ENCODE measurements around the gene MAP2K5.

Gene MAP2K5

GRCh38 chr15:67521783-67522568, 20.5 kb upstream of the MAP2K5 start:
- H3K36me3 ChIP-seq (ENCODE audit: control insufficient read depth, insufficient read depth, low read length): no peaks in the 10 kb centered on the region
- H3K27ac ChIP-seq (ENCODE audit: low read length): no peak overlapping the region
- no peaks in the 10 kb centered on the region; the same call in 1 of the 2 replicates for H3K4me1 ChIP-seq (ENCODE audit: control insufficient read depth, insufficient read depth, low read length)
- no peaks in the 10 kb centered on the region; the same call in 1 of the 2 replicates for H3K27me3 ChIP-seq (ENCODE audit: control insufficient read depth, insufficient read depth, low read length)
- H3K9me3 ChIP-seq (ENCODE audit: control insufficient read depth, insufficient read depth, low read length): no peaks in the 10 kb centered on the region
- WGBS (ENCODE audit: insufficient coverage, insufficient read length): no CpG with 5 or more reads among the region's 23 CpGs
- no peak for DNase-seq (ENCODE audit: low read depth, low spot score)
- H3K4me3 ChIP-seq (ENCODE audit: low read length): peak overlapping the region; percentile 69

- Histone ChIP-seq H3K27ac (ENCODE audit: low read length) (no peak overlapping the region), H3K27me3 (ENCODE audit: control insufficient read depth, insufficient read depth, low read length) (no peaks in the 10 kb centered on the region; the same call in 1 of the 2 replicates), H3K4me1 (ENCODE audit: control insufficient read depth, insufficient read depth, low read length) (no peaks in the 10 kb centered on the region; the same call in 1 of the 2 replicates), H3K36me3 (ENCODE audit: control insufficient read depth, insufficient read depth, low read length) (no peaks in the 10 kb centered on the region), H3K4me3 (ENCODE audit: low read length) (no peak overlapping the region), H3K9me3 (ENCODE audit: control insufficient read depth, insufficient read depth, low read length) (no peaks in the 10 kb centered on the region)
- no peak for DNase-seq (ENCODE audit: low read depth, low spot score)
- WGBS (ENCODE audit: insufficient coverage, insufficient read length): no CpG with 5 or more reads among the region's 1 CpG
These were observed 19.2 kb upstream of the MAP2K5 start for GRCh38 chr15:67523330-67523729.

GRCh38 chr15:67524235-67524634, 18.3 kb upstream of the MAP2K5 start:
- H3K9me3 ChIP-seq (ENCODE audit: control insufficient read depth, insufficient read depth, low read length): no peaks in the 10 kb centered on the region
- H3K27ac ChIP-seq (ENCODE audit: low read length): no peak overlapping the region
- H3K27me3 ChIP-seq (ENCODE audit: control insufficient read depth, insufficient read depth, low read length): no peaks in the 10 kb centered on the region; the same call in 1 of the 2 replicates
- H3K4me1 ChIP-seq (ENCODE audit: control insufficient read depth, insufficient read depth, low read length): no peaks in the 10 kb centered on the region; the same call in 1 of the 2 replicates
- H3K36me3 ChIP-seq (ENCODE audit: control insufficient read depth, insufficient read depth, low read length): no peaks in the 10 kb centered on the region
- no peak overlapping the region for H3K4me3 ChIP-seq (ENCODE audit: low read length)
- DNase-seq (ENCODE audit: low read depth, low spot score): no peak

- no CpG with 5 or more reads among the region's 3 CpGs for WGBS (ENCODE audit: insufficient coverage, insufficient read length)
- Histone ChIP-seq H3K27ac (ENCODE audit: low read length) (no peak overlapping the region), H3K4me1 (ENCODE audit: control insufficient read depth, insufficient read depth, low read length) (no peaks in the 10 kb centered on the region), H3K27me3 (ENCODE audit: control insufficient read depth, insufficient read depth, low read length) (no peaks in the 10 kb centered on the region), H3K9me3 (ENCODE audit: control insufficient read depth, insufficient read depth, low read length) (no peaks in the 10 kb centered on the region), H3K36me3 (ENCODE audit: control insufficient read depth, insufficient read depth, low read length) (no peaks in the 10 kb centered on the region), H3K4me3 (ENCODE audit: low read length) (no peak overlapping the region)
- DNase-seq (ENCODE audit: low read depth, low spot score): no peak
These were observed 14.0 kb upstream of the MAP2K5 start for GRCh38 chr15:67528513-67528912.

- no peaks in the 10 kb centered on the region for H3K27me3 ChIP-seq (ENCODE audit: control insufficient read depth, insufficient read depth, low read length)
- no peak for DNase-seq (ENCODE audit: low read depth, low spot score)
- no peaks in the 10 kb centered on the region for H3K4me1 ChIP-seq (ENCODE audit: control insufficient read depth, insufficient read depth, low read length)
- H3K9me3 ChIP-seq (ENCODE audit: control insufficient read depth, insufficient read depth, low read length): no peaks in the 10 kb centered on the region
- no peaks in the 10 kb centered on the region for H3K36me3 ChIP-seq (ENCODE audit: control insufficient read depth, insufficient read depth, low read length)
- H3K4me3 ChIP-seq (ENCODE audit: low read length): no peak overlapping the region
- no peak overlapping the region for H3K27ac ChIP-seq (ENCODE audit: low read length)
- no CpG with 5 or more reads among the region's 3 CpGs for WGBS (ENCODE audit: insufficient coverage, insufficient read length)
These were observed 11.1 kb upstream of the MAP2K5 start for GRCh38 chr15:67531379-67531914.

GRCh38 chr15:67533873-67534272, 8.6 kb upstream of the MAP2K5 start:
- H3K4me3 ChIP-seq (ENCODE audit: low read length): no peak overlapping the region
- WGBS (ENCODE audit: insufficient coverage, insufficient read length): no CpG with 5 or more reads among the region's 1 CpG
- H3K27ac ChIP-seq (ENCODE audit: low read length): no peak overlapping the region
- DNase-seq (ENCODE audit: low read depth, low spot score): no peak
- no peaks in the 10 kb centered on the region for H3K4me1 ChIP-seq (ENCODE audit: control insufficient read depth, insufficient read depth, low read length)
- H3K27me3 ChIP-seq (ENCODE audit: control insufficient read depth, insufficient read depth, low read length): no peaks in the 10 kb centered on the region
- H3K9me3 ChIP-seq (ENCODE audit: control insufficient read depth, insufficient read depth, low read length): no peaks in the 10 kb centered on the region
- no peaks in the 10 kb centered on the region for H3K36me3 ChIP-seq (ENCODE audit: control insufficient read depth, insufficient read depth, low read length)

GRCh38 chr15:67534360-67534759, 8.1 kb upstream of the MAP2K5 start:
- Histone ChIP-seq H3K27me3 (ENCODE audit: control insufficient read depth, insufficient read depth, low read length) (no peaks in the 10 kb centered on the region), H3K36me3 (ENCODE audit: control insufficient read depth, insufficient read depth, low read length) (no peaks in the 10 kb centered on the region), H3K4me1 (ENCODE audit: control insufficient read depth, insufficient read depth, low read length) (no peaks in the 10 kb centered on the region), H3K4me3 (ENCODE audit: low read length) (no peak overlapping the region), H3K9me3 (ENCODE audit: control insufficient read depth, insufficient read depth, low read length) (no peaks in the 10 kb centered on the region), H3K27ac (ENCODE audit: low read length) (no peak overlapping the region)
- no peak for DNase-seq (ENCODE audit: low read depth, low spot score)
- WGBS (ENCODE audit: insufficient coverage, insufficient read length): no CpG with 5 or more reads among the region's 1 CpG

GRCh38 chr15:67537771-67538170, 4.7 kb upstream of the MAP2K5 start:
- Histone ChIP-seq H3K27me3 (ENCODE audit: control insufficient read depth, insufficient read depth, low read length) (no peaks in the 10 kb centered on the region), H3K4me1 (ENCODE audit: control insufficient read depth, insufficient read depth, low read length) (no peaks in the 10 kb centered on the region), H3K4me3 (ENCODE audit: low read length) (no peak overlapping the region), H3K27ac (ENCODE audit: low read length) (no peak overlapping the region), H3K9me3 (ENCODE audit: control insufficient read depth, insufficient read depth, low read length) (no peaks in the 10 kb centered on the region), H3K36me3 (ENCODE audit: control insufficient read depth, insufficient read depth, low read length) (no peaks in the 10 kb centered on the region)
- DNase-seq (ENCODE audit: low read depth, low spot score): no peak
- no CpG with 5 or more reads among the region's 1 CpG for WGBS (ENCODE audit: insufficient coverage, insufficient read length)

GRCh38 chr15:67543348-67543718, 830 bp downstream of the MAP2K5 start:
- no CpG with 5 or more reads among the region's 7 CpGs for WGBS (ENCODE audit: insufficient coverage, insufficient read length)
- Histone ChIP-seq H3K27ac (ENCODE audit: low read length) (no peak overlapping the region), H3K4me3 (ENCODE audit: low read length) (peak overlapping the region; percentile 70; the same call in 1 of the 2 replicates), H3K4me1 (ENCODE audit: control insufficient read depth, insufficient read depth, low read length) (no peaks in the 10 kb centered on the region), H3K27me3 (ENCODE audit: control insufficient read depth, insufficient read depth, low read length) (no peaks in the 10 kb centered on the region), H3K36me3 (ENCODE audit: control insufficient read depth, insufficient read depth, low read length) (no peaks in the 10 kb centered on the region), H3K9me3 (ENCODE audit: control insufficient read depth, insufficient read depth, low read length) (no peaks in the 10 kb centered on the region)
- no peak for DNase-seq (ENCODE audit: low read depth, low spot score)

- H3K9me3 ChIP-seq (ENCODE audit: control insufficient read depth, insufficient read depth, low read length): no peaks in the 10 kb centered on the region
- no peak for DNase-seq (ENCODE audit: low read depth, low spot score)
- H3K27ac ChIP-seq (ENCODE audit: low read length): no peak overlapping the region
- H3K36me3 ChIP-seq (ENCODE audit: control insufficient read depth, insufficient read depth, low read length): no peaks in the 10 kb centered on the region
- WGBS (ENCODE audit: insufficient coverage, insufficient read length): no CpG with 5 or more reads among the region's 3 CpGs
- H3K4me1 ChIP-seq (ENCODE audit: control insufficient read depth, insufficient read depth, low read length): peaks cover 1% of the 10 kb centered on the region; the same call in 1 of the 2 replicates
- no peak overlapping the region for H3K4me3 ChIP-seq (ENCODE audit: low read length)
- no peaks in the 10 kb centered on the region for H3K27me3 ChIP-seq (ENCODE audit: control insufficient read depth, insufficient read depth, low read length)
These were observed 2.0 kb downstream of the MAP2K5 start for GRCh38 chr15:67544475-67544874.

GRCh38 chr15:67545864-67546263, 3.4 kb downstream of the MAP2K5 start:
- DNase-seq (ENCODE audit: low read depth, low spot score): no peak
- Histone ChIP-seq H3K27me3 (ENCODE audit: control insufficient read depth, insufficient read depth, low read length) (no peaks in the 10 kb centered on the region), H3K27ac (ENCODE audit: low read length) (no peak overlapping the region), H3K4me1 (ENCODE audit: control insufficient read depth, insufficient read depth, low read length) (peaks cover 1% of the 10 kb centered on the region; the same call in 1 of the 2 replicates), H3K36me3 (ENCODE audit: control insufficient read depth, insufficient read depth, low read length) (no peaks in the 10 kb centered on the region), H3K9me3 (ENCODE audit: control insufficient read depth, insufficient read depth, low read length) (no peaks in the 10 kb centered on the region), H3K4me3 (ENCODE audit: low read length) (no peak overlapping the region)
- WGBS (ENCODE audit: insufficient coverage, insufficient read length): no CpG with 5 or more reads among the region's 3 CpGs
